Mesothelial cell of epicardium (in vitro differentiated cells): ENCODE data around the gene TMEM61. TPM values are rescaled to one million over a fixed set of nuclear protein-coding genes. Genes with fewer than 3 reads are reported as not detected.
"Not testable (repeated sequence)": the region's sequence is repeated elsewhere in the genome, so short reads cannot be mapped to it uniquely, and the experiment has no call there.

Source experiments
- DNase-seq, 2 experiments: peaks; one replicate each; pipeline ENCODE4 v3.0.0; 2021; ENCODE audit warnings: low spot score in 2 of 2; ENCODE audit not compliant: unreplicated experiment in 2 of 2
- H3K27ac Mint-ChIP-seq: 2 replicates; pipeline ENCODE4 v1.8.0; 2021; ENCODE audit warnings: mixed read lengths
- H3K27me3 Mint-ChIP-seq: 2 replicates; pipeline ENCODE4 v1.8.0; 2021; ENCODE audit warnings: low read depth, mixed read lengths
- H3K36me3 Mint-ChIP-seq: 2 replicates; pipeline ENCODE4 v1.8.0; 2021; ENCODE audit warnings: mixed read lengths
- H3K4me1 Mint-ChIP-seq: 2 replicates; pipeline ENCODE4 v1.8.0; 2021; ENCODE audit warnings: mixed read lengths
- H3K4me3 Mint-ChIP-seq: 2 replicates; pipeline ENCODE4 v1.8.0; 2021; ENCODE audit warnings: mild to moderate bottlenecking, moderate library complexity, mixed read lengths
- H3K9me3 Mint-ChIP-seq: 2 replicates; pipeline ENCODE4 v1.8.0; 2021; ENCODE audit warnings: mixed read lengths
- CTCF ChIP-seq: fragments of 200-600 bp; sonication (generic); IDR thresholded peaks from one replicate; pipeline ENCODE4 v1.5.0; 2021; ENCODE audit warnings: antibody characterized with exemption; ENCODE audit not compliant: unreplicated experiment
- total RNA-seq: library from RNA; stranded (reverse); gene quantifications from 3 replicates; pipeline ENCODE4 v1.2.1, GENCODE V29; 2021

Gene TMEM61
- total RNA-seq, 1 donor from 2014 or later: 0.47 TPM

GRCh38 chr1:54953846-54954245 is 26.6 kb upstream of the TMEM61 start:
- peaks cover 26% of the 10 kb centered on the region for H3K4me1 Mint-ChIP-seq
- H3K9me3 Mint-ChIP-seq: peaks cover 27% of the 10 kb centered on the region
- no peak overlapping the region for H3K4me3 Mint-ChIP-seq
- DNase-seq: no peak
- no peak for TF ChIP-seq CTCF
- no peak overlapping the region for H3K27ac Mint-ChIP-seq
- H3K36me3 Mint-ChIP-seq: peaks cover 3% of the 10 kb centered on the region
- no peaks in the 10 kb centered on the region for H3K27me3 Mint-ChIP-seq

GRCh38 chr1:54955359-54955758 is 25.1 kb upstream of the TMEM61 start:
- DNase-seq: no peak
- no peak for TF ChIP-seq CTCF
- no peak overlapping the region for H3K4me3 Mint-ChIP-seq
- no peak overlapping the region for H3K27ac Mint-ChIP-seq
- H3K4me1 Mint-ChIP-seq: peaks cover 20% of the 10 kb centered on the region
- no peaks in the 10 kb centered on the region for H3K27me3 Mint-ChIP-seq
- peaks cover 4% of the 10 kb centered on the region for H3K36me3 Mint-ChIP-seq
- H3K9me3 Mint-ChIP-seq: peaks cover 30% of the 10 kb centered on the region

- H3K4me3 Mint-ChIP-seq: no peak overlapping the region
- H3K4me1 Mint-ChIP-seq: peaks cover 7% of the 10 kb centered on the region
- H3K27ac Mint-ChIP-seq: no peak overlapping the region
- no peak for DNase-seq
- H3K36me3 Mint-ChIP-seq: peaks cover 4% of the 10 kb centered on the region
- H3K27me3 Mint-ChIP-seq: no peaks in the 10 kb centered on the region
- H3K9me3 Mint-ChIP-seq: peaks cover 30% of the 10 kb centered on the region
- TF ChIP-seq CTCF: no peak
Observed at GRCh38 chr1:54956726-54957125, 23.7 kb upstream of the TMEM61 start.

GRCh38 chr1:54959241-54959640 is 21.2 kb upstream of the TMEM61 start:
- H3K27ac Mint-ChIP-seq: no peak overlapping the region
- peaks cover 28% of the 10 kb centered on the region for H3K9me3 Mint-ChIP-seq
- no peak overlapping the region for H3K4me3 Mint-ChIP-seq
- H3K4me1 Mint-ChIP-seq: no peaks in the 10 kb centered on the region
- no peak for TF ChIP-seq CTCF
- no peak for DNase-seq
- H3K36me3 Mint-ChIP-seq: peaks cover 4% of the 10 kb centered on the region
- no peaks in the 10 kb centered on the region for H3K27me3 Mint-ChIP-seq

GRCh38 chr1:54962612-54963395 is 17.6 kb upstream of the TMEM61 start:
- Mint-ChIP-seq H3K4me1 (no peaks in the 10 kb centered on the region), H3K27ac (no peak overlapping the region), H3K9me3 (peaks cover 13% of the 10 kb centered on the region), H3K36me3 (peaks cover 4% of the 10 kb centered on the region), H3K27me3 (no peaks in the 10 kb centered on the region), H3K4me3 (no peak overlapping the region)
- DNase-seq: no peak
- TF ChIP-seq CTCF: no peak

- DNase-seq, H3K27ac Mint-ChIP-seq, H3K4me1 Mint-ChIP-seq, H3K9me3 Mint-ChIP-seq, H3K27me3 Mint-ChIP-seq, H3K36me3 Mint-ChIP-seq, H3K4me3 Mint-ChIP-seq: not testable (repeated sequence)
Observed at GRCh38 chr1:54963829-54964228, 16.6 kb upstream of the TMEM61 start.
